GM19023 (cell line): ENCODE data around the gene OBSCN.

Experiments used
- ATAC-seq: cut with Tn5 transposase; IDR thresholded peaks from one replicate; pipeline ENCODE4 v1.9.1; 2021; ENCODE audit warnings: mild to moderate bottlenecking, moderate library complexity; ENCODE audit not compliant: unreplicated experiment

Gene OBSCN

GRCh38 chr1:228408869-228409805 is 201.3 kb downstream of the OBSCN start:
- no peak for ATAC-seq

DNA sequence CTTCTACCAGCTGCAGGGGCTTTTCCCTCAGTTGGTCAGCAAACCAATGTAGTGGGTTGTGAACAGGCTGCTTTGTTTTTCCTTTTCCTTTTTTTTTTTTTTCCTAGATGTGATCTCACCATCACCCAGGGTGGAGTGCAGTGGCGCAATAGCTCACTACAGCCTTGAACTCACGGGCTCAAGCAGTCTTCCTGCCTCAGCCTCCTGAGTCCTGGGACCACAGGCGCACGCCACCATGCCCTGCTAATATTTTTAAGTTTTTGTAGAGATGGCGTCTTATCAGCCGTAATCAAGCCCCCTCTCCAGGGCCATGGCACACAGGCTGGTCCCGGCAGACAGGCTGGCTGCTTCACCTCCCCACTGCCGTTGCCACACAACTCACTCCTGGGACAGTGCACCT is 202.2 kb downstream of the OBSCN start:
- ATAC-seq: no peak

- no peak for ATAC-seq
Observed at GRCh38 chr1:228410671-228411070, 202.8 kb downstream of the OBSCN start.

DNA sequence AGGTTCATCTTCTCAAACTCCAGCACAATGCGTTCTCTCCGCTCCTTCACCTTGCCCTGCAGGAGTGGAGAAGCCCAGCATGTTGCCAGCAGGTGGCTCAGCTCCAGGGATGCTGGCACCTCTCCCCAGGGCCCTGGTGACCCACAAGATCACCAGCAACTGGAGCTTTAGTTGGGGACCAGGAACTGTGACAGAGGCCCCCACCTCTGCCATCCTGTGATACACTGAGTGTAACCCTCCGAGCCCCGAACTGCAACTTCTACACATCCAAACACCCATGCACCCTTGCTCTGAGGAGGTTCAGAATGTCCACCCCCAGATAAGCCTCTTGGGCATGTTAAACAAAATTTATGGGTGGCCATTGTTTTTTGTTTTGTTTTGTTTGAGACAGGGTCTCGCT is 203.3 kb downstream of the OBSCN start:
- no peak for ATAC-seq

DNA sequence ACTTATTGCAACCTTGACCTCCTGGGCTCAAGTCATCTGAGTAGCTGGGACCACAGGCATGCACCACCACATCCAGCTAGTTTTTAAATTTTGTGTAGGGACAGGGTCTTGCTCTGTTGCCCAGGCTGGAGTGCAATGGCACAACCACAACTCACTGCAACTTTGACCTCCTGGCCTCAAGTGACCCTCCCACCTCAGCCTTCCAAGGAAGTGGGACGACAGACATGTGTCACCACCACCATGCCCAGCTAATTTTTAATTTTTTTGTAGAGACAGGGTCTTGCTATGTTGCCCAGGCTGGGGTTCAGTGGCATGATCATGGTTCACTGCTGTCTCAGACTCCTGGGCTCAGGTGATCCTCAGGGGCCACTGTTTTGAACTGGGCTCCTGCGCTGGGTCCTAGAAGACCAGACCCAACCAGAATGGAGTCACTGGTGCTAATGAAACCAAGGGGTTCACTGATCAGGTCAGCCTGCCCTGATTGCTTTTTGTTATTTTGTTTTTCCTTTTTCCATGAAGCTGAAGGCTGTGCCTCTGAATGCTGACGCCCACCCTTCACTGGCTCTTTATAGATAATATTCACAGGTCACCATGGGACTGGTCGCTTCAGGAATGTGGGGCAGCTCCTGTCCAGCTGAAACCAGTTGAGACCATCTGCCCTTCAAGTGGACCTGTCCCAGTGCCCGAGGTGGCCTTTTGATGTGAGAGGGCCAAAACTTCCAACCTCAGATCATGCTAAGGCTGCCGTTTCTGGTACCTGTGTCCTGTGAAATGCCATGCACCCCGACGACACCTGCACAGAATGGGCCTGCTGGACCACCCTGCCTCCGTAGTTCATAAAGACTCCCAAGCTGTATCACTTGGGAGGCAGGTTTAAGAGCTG is 203.9 kb downstream of the OBSCN start:
- no peak for ATAC-seq

- ATAC-seq: no peak
Observed at GRCh38 chr1:228413241-228414010, 205.6 kb downstream of the OBSCN start.

DNA sequence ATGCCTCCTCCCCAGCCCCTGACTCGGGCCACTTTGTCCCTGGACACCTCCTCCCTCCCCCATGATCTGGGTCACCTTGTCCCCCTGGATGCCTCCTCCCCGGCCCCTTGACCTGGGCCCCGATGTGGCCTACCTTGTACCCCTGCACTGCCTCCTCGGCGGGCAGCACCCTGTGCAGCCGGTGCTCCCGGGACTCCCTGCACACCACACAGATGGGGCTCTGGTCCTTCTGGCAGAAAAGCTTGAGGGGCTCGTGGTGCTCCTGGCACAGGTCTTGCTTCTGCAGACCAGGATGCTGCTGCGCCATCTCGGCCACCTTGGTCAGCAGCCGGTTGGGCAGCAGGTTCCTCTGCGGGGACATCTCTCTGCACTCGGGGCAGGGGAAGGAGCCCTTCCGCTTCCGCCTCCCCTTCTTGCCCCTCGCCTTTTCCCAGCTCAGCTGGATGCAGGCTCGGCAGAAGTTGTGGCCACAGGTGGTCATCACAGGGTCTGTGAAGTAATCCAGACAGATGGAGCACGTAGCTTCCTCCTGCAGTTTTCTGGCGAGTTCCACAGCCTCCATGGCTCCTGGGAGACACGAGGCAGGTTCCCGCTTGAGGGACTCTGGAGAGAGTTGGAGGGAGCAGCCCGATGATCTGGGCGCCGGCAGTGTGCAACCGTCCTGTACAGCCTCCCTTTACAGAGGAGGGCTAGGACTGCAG is 206.8 kb downstream of the OBSCN start:
- no peak for ATAC-seq

DNA sequence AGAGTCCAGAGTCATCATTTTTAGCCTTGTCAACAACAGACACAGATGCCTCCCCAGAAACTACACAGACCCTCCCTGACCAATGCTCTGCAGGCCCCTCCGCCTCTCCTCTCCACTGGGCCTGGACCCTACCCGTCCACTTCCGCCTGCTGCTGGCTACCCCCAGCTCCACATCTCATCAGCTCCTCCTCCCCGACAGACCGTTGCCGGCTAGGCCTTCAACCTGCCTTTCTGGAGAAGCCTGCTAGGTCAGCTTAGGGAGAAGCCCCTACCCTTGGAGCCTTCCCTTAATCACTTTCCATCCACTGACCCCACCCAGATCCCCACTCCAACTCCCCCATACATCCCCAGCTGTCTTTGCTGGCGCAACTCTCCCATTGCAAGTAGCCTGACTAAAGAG is 207.4 kb downstream of the OBSCN start:
- no peak for ATAC-seq

DNA sequence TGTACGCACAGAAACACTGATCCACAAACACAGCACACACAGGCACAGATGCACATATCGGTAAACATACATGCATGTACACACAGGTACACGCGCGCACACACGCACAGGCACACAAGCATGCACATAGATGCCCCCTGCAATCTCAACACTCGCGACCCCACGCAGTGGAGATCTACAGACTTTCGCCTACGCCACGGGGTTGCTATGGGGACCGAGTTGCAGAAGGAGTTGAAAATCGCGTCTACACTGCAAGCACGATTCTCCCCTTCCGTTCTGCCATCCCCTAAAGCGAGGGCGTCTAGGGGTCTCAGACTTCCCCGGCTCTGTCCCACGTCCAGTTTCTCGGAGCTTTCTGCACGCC is 208.0 kb downstream of the OBSCN start:
- ATAC-seq: no peak

DNA sequence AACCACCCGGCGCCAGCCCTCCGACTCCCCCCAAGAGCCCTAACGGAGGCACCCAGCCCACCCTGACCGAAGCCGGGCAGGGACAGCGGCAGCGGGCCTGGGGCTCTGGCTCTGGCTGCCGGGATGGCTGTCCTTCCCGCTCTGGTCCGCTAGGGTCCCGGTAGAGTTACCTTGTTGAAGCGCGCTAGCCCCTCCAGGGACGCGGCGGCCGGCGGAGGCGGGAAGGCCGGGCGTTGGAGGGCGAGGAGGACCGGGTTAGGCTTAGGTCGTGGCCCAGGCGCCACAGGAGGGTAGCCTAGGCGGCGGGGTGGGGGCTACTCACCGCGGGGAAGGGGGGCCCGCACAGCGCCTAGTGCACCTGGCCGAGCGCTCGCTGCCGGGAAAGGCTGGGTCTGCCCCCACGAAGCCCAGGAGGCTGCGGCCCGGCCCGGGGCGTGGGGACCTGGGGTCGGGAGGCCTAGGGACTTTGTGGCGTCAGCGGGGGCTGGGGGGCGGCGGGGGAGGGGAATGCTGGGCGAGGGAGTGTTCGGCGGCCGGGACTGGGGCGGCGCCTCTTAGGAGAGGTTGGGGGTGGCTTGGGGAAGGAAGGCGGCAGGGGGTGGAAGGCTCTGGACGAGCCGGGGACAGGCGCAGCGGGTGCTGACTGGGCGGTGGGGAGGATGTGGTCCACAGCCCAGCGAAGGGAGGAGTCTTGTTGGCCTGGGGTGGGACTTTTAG is 208.5 kb downstream of the OBSCN start, which contains the start of gene TRIM17:
TRIM17 (minus strand) TSS at position 645 of the 717 bp plus-strand sequence. CDS start 1,789 bp downstream, outside the sequence.
- no peak for ATAC-seq

DNA sequence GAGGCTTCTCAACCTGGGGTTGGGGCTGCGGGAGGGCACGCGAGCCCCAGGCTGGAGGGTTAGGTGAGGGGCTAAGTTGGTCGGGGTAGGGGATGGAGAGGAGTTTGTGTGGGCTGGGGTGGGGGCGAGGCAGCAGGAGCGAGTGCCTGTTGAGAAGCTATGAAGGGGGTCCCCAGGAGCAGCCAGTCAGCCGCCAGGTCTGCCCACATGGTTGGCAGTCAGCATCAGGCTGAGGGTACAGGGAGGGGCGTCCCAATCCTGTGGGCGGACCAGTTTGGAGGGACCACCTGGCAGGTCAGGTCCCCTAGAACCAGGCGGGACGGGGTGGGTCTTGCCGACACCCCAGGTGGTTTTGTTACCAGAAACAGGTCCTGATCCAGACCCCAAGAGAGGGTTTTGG is 209.2 kb downstream of the OBSCN start:
- no peak for ATAC-seq

DNA sequence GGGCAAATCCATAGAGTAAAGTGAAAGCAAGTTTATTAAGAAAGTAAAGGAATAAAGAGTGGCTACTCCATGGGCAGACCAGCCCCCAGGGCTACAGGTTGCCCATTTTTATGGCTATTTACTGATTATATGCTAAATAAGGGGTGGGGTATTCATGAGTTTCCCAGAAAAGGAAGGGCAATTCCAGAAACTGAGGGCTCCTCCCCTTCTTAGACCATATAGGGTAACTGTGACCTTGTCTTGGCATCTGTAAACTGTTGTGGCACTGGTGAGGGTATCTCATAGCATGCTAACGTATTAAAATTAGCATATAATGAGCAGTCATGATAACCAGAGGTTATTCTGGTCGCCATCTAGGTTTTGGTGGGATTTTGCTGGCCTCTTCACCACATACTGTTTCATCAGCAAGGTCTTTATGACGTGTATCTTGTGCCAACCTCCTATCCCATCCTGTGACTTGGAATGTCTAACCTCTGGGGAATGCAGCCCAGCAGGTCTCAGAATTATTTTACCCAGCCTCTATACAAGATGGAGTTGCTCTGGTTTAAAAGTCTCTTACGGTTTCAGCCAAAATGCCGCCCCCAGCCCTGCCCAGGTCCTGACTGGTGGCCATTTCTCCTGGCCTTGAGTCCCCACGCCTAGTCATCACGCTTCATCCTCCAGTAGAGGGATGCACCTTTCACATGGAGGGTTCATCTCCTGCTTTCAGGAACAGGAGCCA is 209.8 kb downstream of the OBSCN start:
- no peak for ATAC-seq

- no peak for ATAC-seq
Observed at GRCh38 chr1:228420968-228421826, 213.4 kb downstream of the OBSCN start.

DNA sequence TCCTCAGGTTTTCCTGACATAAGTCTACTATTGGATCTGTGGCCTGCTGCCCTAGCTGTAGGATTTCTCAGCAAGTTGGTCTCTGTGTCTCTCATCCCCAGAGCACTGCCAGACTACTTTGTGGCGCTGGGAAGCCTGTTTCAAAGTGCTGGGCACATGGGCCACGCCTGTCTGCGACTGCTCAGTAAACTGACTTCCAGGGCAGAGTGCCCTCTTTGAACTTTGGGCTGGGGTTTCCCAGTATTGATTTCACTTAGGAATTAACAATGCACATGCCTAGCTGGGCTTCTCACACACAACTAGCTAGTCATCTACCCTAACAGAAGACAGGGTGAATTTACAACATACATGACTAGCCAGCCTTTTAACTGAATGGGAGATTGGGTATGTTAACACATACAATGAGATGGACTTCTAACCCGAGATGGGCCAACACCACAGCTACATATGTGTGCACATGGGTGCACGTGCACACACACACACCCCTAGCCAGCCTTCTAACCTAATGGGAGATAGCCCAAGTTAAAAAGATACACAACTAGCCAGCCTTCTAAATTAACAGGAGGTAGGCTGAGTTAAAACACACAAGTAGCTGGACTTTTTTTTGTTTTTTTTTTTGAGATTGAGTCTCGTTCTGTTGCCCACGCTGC is 215.7 kb downstream of the OBSCN start:
- no peak for ATAC-seq

DNA sequence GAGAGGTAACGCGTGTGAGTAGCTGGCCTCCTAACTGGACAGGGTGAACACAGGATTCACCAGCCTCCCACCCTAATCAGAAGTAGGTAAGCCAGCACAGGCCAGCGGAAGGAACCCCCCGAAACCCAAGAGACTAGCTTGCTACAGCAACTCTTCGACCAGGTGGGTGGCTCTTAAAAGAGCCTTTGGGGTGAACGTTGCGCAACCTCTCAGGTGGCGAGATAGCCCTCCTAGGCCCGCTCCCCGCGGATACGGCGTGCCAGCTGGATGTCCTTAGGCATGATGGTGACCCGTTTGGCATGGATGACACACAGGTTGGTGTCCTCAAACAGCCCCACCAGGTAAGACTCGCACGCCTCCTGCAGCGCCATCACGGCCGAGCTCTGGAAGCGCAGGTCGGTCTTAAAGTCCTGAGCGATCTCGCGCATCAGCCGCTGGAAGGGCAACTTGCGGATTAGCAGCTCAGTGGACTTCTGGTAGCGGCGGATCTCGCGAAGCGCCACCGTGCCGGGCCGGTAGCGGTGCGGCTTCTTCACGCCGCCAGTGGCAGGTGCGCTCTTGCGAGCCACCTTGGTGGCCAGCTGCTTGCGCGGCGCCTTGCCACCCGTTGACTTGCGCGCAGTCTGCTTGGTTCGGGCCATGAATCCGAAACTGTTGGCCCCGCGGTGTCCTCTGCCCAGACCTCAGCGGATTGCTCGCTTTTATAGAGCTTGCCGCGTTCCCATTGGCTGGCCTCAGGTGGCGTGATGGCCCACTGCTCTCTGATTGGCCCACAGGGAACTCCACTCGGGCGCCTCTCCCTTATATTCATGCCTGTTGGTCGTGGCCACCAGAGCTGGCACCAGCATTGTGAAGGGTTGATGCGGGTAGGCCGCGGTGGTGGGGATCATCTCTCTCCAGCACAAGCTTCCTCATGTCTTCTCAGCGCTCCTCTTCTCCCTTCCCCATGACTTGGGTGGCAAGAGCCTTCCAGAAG is 217.1 kb downstream of the OBSCN start:
- ATAC-seq: no peak

- no peak for ATAC-seq
Observed at GRCh38 chr1:228426518-228427175, 218.8 kb downstream of the OBSCN start.
